GM12873 (cell line): Measurements from ENCODE around the gene FHOD3.

Experiments
- CTCF ChIP-seq: IDR thresholded peaks from 2 replicates; pipeline ENCODE4 v1.5.1; 2012; ENCODE audit warnings: low read depth, mild to moderate bottlenecking, moderate library complexity, low read length, control low read depth; ENCODE audit not compliant: insufficient read depth; ENCODE audit errors: missing control alignments

FHOD3 gene

GRCh38 chr18:36567800-36568199, 270.3 kb downstream of the FHOD3 start:
- no peak for TF ChIP-seq CTCF

GRCh38 chr18:36568487-36568886, 271.0 kb downstream of the FHOD3 start:
- TF ChIP-seq CTCF = no peak

DNA sequence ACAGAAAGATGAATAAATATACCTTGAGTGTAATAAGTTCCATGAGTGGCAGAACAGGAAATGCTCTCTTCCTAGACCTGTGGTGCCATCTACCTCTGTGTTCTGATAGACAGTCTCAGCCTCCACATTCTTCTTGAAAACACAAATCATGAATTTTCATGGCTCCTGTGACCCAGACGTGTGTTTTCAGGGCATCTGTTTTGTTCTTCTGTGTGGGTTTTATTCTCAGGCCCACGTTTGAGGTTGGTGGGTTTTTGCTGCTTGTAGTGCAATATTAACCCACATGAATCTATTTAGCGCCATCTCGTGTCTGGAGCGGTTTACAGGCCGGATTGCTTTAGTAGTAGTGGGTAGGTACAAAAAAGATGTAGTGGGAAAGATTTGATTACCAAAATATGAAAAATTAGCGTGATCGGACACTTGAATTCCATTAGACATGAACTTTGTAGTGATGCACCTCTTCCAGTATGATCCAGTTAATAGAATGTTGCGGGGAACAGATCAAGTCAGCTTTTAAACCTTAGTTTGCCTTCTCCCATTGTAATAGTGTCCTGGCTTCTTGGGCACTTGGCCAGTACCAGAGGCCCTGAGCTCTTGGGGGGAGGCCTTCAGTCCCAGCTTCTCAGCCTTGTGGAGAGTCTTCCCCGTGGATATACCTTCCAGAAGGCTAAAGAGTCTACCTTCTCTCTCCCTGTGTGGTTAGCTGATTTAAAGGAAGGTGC, 274.8 kb downstream of the FHOD3 start:
- peak; percentile 54 for TF ChIP-seq CTCF

DNA sequence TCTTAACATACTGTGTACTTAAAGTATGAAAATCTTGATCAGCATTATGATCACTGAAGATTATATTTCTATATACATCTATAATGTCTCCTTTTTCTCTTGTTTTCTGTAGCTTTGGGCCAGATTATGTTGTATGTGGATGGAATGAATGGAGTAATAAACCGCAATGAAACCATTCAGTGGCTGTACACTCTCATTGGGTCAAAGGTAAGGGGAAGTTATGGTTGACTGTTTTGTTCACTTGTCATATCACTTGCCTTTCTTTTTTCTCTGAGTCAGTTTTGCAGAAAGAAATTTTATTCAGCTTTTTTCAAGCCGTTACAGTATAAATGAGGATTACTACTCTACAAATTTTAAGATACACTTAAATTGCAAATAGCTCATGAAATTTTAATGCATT, 278.8 kb downstream of the FHOD3 start:
- no peak for TF ChIP-seq CTCF

DNA sequence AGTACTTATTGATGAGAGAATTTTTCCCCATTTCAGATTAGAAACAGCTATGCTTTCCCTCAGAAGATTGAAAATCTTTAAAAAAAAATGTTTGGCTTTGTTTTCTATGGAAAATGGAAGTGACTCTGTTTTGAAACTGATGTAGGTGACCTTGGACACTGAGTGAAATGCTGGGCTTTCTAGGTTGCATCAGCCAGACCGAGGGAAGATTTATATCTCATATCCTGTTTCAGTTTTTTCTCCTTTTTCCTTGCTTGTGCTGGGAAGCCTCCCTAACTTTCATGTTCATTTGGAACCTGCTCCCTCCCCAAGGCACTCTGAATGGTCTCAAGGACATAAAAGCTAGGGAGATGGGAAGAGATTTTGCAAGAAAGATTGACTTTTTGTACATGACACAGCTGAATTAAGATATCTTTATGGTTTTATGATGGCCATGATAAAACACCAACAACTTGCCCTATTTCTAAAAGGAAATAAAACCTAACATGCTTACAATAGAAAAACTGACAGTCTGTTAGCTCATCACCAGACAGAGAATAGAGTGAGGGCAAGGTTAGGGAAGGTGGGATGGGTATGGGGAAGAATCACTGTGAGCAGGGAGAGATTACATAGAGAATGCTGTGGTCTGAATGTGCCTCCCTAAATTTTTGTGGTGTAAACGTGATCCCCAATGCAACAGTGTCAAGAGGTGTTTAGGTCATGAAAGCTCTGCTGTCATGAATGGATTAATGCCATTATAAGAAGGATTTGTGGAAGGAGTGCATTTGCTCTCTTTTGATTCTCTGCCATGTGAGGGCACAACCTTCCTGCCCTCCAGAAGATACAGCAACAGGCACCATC, 281.6 kb downstream of the FHOD3 start:
- TF ChIP-seq CTCF = no peak

GRCh38 chr18:36580266-36580665, 282.8 kb downstream of the FHOD3 start:
- no peak for TF ChIP-seq CTCF
